Neural cell (in vitro differentiated cells): Measurements from ENCODE around the gene PLA2G5. TPM values are rescaled to one million over a fixed set of nuclear protein-coding genes. Genes with fewer than 3 reads are reported as not detected.

ENCODE experiments used
- H2AFZ ChIP-seq: fragments of 200-600, 300-800 bp; sonication (generic), shearing (Covaris generic); 2 replicates; pipeline ENCODE4 v1.6.0; 2014; ENCODE audit warnings: low read depth, mild to moderate bottlenecking, antibody characterized with exemption, low read length, moderate library complexity
- H3F3A ChIP-seq: fragments of 200-600 bp; shearing (Covaris generic); 2 replicates; pipeline ENCODE4 v1.6.1; 2016; ENCODE audit warnings: mild to moderate bottlenecking, moderate library complexity, mixed read lengths, antibody characterized with exemption, low read length; ENCODE audit not compliant: insufficient read depth, poor library complexity, severe bottlenecking
- H3K27ac ChIP-seq: fragments of 200-600, 300-800 bp; sonication (generic), shearing (Covaris generic); 2 replicates; pipeline ENCODE4 v1.5.1; 2014; ENCODE audit warnings: mild to moderate bottlenecking, low read length, moderate library complexity
- H3K27me3 ChIP-seq: fragments of 300-800, 200-600 bp; sonication (generic), shearing (Covaris generic); 2 replicates; pipeline ENCODE4 v1.6.0; 2014; ENCODE audit warnings: mild to moderate bottlenecking, low read depth, low read length, moderate library complexity; ENCODE audit not compliant: insufficient read depth
- H3K36me3 ChIP-seq: fragments of 300-800, 200-600 bp; sonication (generic), shearing (Covaris generic); 2 replicates; pipeline ENCODE4 v1.5.1; 2014; ENCODE audit warnings: mild to moderate bottlenecking, antibody characterized with exemption, low read length, moderate library complexity; ENCODE audit not compliant: insufficient read depth
- H3K4me2 ChIP-seq: fragments of 300-800, 200-600 bp; sonication (generic), shearing (Covaris generic); 2 replicates; pipeline ENCODE4 v1.6.0; 2014; ENCODE audit warnings: mild to moderate bottlenecking, low read length
- H3K4me3 ChIP-seq: fragments of 300-800, 200-600 bp; sonication (generic), shearing (Covaris generic); 2 replicates; pipeline ENCODE4 v1.5.1; 2014; ENCODE audit warnings: mild to moderate bottlenecking, low read length, moderate library complexity
- H3K79me2 ChIP-seq: fragments of 200-600 bp; shearing (Covaris generic); replicated peaks from 2 replicates; pipeline ENCODE4 v1.6.0; 2014; ENCODE audit warnings: mild to moderate bottlenecking, low read length, moderate library complexity; ENCODE audit not compliant: insufficient read depth
- H3K9ac ChIP-seq: fragments of 300-800, 200-600 bp; sonication (generic), shearing (Covaris generic); 2 replicates; pipeline ENCODE4 v1.6.1; 2016; ENCODE audit warnings: mild to moderate bottlenecking, low read length, mixed read lengths
- H3K9me2 ChIP-seq: fragments of 200-600 bp; shearing (Covaris generic); 2 replicates; pipeline ENCODE4 v1.6.1; 2016; ENCODE audit warnings: mild to moderate bottlenecking, low read length, mixed read lengths; ENCODE audit not compliant: insufficient read depth
- H3K9me3 ChIP-seq: fragments of 200-600, 300-800 bp; sonication (generic), shearing (Covaris generic); 2 replicates; pipeline ENCODE4 v1.6.1; 2016; ENCODE audit warnings: mild to moderate bottlenecking, mixed run types, low read length, moderate library complexity, mixed read lengths
- H4K20me1 ChIP-seq: fragments of 200-600 bp; shearing (Covaris generic); 2 replicates; pipeline ENCODE4 v1.6.1; 2016; ENCODE audit warnings: mild to moderate bottlenecking, mixed run types; ENCODE audit not compliant: insufficient read depth
- EP300 ChIP-seq: fragments of 450-650 bp; conservative IDR thresholded peaks from 2 replicates; pipeline ENCODE4 v1.6.1; 2014; ENCODE audit warnings: antibody characterized with exemption, mild to moderate bottlenecking, moderate library complexity; ENCODE audit not compliant: poor library complexity, severe bottlenecking
- EZH2 ChIP-seq: fragments of 200-600, 300-800 bp; shearing (Covaris generic), sonication (generic); IDR thresholded peaks from 2 replicates; pipeline ENCODE4 v1.6.1; 2014; ENCODE audit warnings: antibody characterized with exemption, low read length, borderline replicate concordance, mild to moderate bottlenecking; ENCODE audit not compliant: insufficient read depth, poor library complexity, severe bottlenecking
- MXI1 ChIP-seq: fragments of 450-650 bp; conservative IDR thresholded peaks from 2 replicates; pipeline ENCODE4 v1.6.1; 2014; ENCODE audit warnings: antibody characterized with exemption, mild to moderate bottlenecking; ENCODE audit not compliant: poor library complexity, severe bottlenecking
- POLR2AphosphoS5 ChIP-seq: IDR thresholded peaks from 2 replicates; pipeline ENCODE4 v1.6.1; 2012
- RAD21 ChIP-seq: fragments of 450-650 bp; conservative IDR thresholded peaks from 2 replicates; pipeline ENCODE4 v1.6.1; 2014; ENCODE audit warnings: antibody characterized with exemption, mild to moderate bottlenecking, moderate library complexity
- SMC3 ChIP-seq: fragments of 450-650 bp; conservative IDR thresholded peaks from 2 replicates; pipeline ENCODE4 v1.6.1; 2014; ENCODE audit warnings: antibody characterized with exemption, mild to moderate bottlenecking, moderate library complexity; ENCODE audit not compliant: poor library complexity
- TAF1 ChIP-seq: IDR thresholded peaks from 2 replicates; pipeline ENCODE4 v1.6.1; 2012; ENCODE audit warnings: low read depth
- polyA plus RNA-seq: library from polyadenylated mRNA; depleted of rRNA; stranded (reverse); fragments of >200 nt; gene quantifications from 2 replicates; pipeline ENCODE4 v1.2.3, GENCODE V29; 2014
- TF ChIP-seq, protein P1 (sequence below): fragments of 450-650 bp; IDR thresholded peaks from 2 replicates; pipeline ENCODE4 v1.5.1; 2014; ENCODE audit warnings: antibody characterized with exemption, mild to moderate bottlenecking, moderate library complexity; ENCODE audit not compliant: poor library complexity, severe bottlenecking
- TF ChIP-seq, protein P2 (sequence below): IDR thresholded peaks from 2 replicates; pipeline ENCODE4 v1.6.1; 2012; ENCODE audit warnings: borderline replicate concordance

PLA2G5 gene
- polyA plus RNA-seq, 1 donor from 2014 or later, result not detected

DNA sequence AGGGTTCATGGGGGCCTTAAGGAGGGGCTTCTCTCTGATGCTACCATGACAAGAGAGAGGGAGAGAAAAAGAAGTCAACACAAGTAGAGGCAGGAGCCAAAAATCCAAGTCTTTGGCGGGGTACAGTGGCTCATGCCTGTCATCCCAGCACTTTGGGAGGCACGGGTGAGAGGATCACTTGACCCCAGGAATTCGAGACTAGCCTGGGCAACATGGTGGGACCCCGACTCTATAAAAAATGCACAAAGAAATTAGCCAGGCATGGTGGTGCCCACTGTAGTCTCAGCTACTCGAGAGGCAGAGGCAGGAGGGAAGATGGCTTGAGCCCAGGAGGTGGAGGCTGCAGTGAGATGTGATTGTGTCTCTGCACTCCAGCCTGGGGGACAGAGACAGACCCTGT is 8.7 kb downstream of the PLA2G5 start:
- H3K4me2 ChIP-seq, result no peak overlapping the region
- H4K20me1 ChIP-seq, result no peaks in the 10 kb centered on the region
- H3K36me3 ChIP-seq, result no peaks in the 10 kb centered on the region
- no peaks in the 10 kb centered on the region for H3K79me2 ChIP-seq
- no peak overlapping the region for H2AFZ ChIP-seq
- no peak overlapping the region for H3K9ac ChIP-seq
- no peak for TF ChIP-seq POLR2AphosphoS5
- no peak for TF ChIP-seq SMC3
- TF ChIP-seq TAF1, result no peak
- TF ChIP-seq, protein P1, sequence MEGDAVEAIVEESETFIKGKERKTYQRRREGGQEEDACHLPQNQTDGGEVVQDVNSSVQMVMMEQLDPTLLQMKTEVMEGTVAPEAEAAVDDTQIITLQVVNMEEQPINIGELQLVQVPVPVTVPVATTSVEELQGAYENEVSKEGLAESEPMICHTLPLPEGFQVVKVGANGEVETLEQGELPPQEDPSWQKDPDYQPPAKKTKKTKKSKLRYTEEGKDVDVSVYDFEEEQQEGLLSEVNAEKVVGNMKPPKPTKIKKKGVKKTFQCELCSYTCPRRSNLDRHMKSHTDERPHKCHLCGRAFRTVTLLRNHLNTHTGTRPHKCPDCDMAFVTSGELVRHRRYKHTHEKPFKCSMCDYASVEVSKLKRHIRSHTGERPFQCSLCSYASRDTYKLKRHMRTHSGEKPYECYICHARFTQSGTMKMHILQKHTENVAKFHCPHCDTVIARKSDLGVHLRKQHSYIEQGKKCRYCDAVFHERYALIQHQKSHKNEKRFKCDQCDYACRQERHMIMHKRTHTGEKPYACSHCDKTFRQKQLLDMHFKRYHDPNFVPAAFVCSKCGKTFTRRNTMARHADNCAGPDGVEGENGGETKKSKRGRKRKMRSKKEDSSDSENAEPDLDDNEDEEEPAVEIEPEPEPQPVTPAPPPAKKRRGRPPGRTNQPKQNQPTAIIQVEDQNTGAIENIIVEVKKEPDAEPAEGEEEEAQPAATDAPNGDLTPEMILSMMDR, result no peak
- TF ChIP-seq EZH2, result no peak
- TF ChIP-seq EP300, result no peak
- TF ChIP-seq, protein P2, sequence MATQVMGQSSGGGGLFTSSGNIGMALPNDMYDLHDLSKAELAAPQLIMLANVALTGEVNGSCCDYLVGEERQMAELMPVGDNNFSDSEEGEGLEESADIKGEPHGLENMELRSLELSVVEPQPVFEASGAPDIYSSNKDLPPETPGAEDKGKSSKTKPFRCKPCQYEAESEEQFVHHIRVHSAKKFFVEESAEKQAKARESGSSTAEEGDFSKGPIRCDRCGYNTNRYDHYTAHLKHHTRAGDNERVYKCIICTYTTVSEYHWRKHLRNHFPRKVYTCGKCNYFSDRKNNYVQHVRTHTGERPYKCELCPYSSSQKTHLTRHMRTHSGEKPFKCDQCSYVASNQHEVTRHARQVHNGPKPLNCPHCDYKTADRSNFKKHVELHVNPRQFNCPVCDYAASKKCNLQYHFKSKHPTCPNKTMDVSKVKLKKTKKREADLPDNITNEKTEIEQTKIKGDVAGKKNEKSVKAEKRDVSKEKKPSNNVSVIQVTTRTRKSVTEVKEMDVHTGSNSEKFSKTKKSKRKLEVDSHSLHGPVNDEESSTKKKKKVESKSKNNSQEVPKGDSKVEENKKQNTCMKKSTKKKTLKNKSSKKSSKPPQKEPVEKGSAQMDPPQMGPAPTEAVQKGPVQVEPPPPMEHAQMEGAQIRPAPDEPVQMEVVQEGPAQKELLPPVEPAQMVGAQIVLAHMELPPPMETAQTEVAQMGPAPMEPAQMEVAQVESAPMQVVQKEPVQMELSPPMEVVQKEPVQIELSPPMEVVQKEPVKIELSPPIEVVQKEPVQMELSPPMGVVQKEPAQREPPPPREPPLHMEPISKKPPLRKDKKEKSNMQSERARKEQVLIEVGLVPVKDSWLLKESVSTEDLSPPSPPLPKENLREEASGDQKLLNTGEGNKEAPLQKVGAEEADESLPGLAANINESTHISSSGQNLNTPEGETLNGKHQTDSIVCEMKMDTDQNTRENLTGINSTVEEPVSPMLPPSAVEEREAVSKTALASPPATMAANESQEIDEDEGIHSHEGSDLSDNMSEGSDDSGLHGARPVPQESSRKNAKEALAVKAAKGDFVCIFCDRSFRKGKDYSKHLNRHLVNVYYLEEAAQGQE, result no peak
- TF ChIP-seq RAD21, result no peak
- no peak for TF ChIP-seq MXI1
- no peaks in the 10 kb centered on the region for H3K27me3 ChIP-seq
- no peak overlapping the region for H3K4me3 ChIP-seq
- H3K9me2 ChIP-seq, result no peaks in the 10 kb centered on the region
- H3K27ac ChIP-seq, result no peak overlapping the region
- H3K9me3 ChIP-seq, result no peaks in the 10 kb centered on the region
- H3F3A ChIP-seq, result no peaks in the 10 kb centered on the region

DNA sequence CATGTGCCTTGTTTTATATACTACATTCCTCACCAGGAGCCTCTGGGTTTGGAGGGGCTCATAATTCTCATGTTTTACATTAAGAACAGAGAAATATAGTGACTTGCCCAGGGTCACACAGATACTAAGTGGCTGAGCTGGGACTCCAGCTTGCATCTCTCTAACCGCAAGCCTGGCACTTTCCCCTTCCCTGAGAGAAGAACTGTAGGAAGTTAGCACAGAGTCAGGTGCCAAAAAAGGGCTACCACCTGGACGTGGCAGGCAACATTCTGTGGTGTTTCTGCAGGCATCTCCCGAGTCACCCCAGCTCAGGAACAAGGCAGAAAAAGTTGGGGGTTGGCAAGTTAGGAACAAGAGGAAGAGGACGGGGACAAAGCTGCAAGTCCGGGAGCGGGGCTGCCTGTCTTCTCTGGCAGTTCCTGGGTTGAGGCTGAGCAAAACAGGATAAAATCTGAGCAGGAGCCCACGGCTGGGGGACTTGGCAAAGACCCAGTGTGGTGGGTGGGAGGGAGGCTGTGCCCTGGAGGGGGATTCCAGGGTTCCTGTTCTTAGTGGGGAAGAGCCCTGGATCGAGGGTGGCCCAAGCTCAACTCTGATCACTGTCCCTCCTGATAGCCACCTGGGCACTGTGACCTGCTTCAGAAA is 9.8 kb downstream of the PLA2G5 start:
- Histone ChIP-seq H3K36me3 (no peaks in the 10 kb centered on the region), H3K27me3 (no peaks in the 10 kb centered on the region), H3K9me3 (no peaks in the 10 kb centered on the region), H3K27ac (no peak overlapping the region), H3K9me2 (no peaks in the 10 kb centered on the region), H3K4me2 (no peak overlapping the region), H3K79me2 (no peaks in the 10 kb centered on the region), H3K4me3 (no peak overlapping the region), H3K9ac (no peak overlapping the region), H4K20me1 (no peaks in the 10 kb centered on the region), H2AFZ (no peak overlapping the region), H3F3A (no peaks in the 10 kb centered on the region)
- TF ChIP-seq TAF1, result no peak
- TF ChIP-seq, protein P1, result no peak
- TF ChIP-seq, protein P2, result no peak
- TF ChIP-seq EP300, result no peak
- TF ChIP-seq MXI1, result no peak
